HCT116 (cell line): ENCODE measurements around the gene ZSWIM5. TPM values are rescaled to one million over a fixed set of nuclear protein-coding genes. Genes with fewer than 3 reads are reported as not detected.

ENCODE experiments used
- ATAC-seq: fragments of 200-7000 bp; cut with Tn5 transposase; 2 replicates; pipeline ENCODE4 v1.9.1; 2020; ENCODE audit warnings: mild to moderate bottlenecking, moderate library complexity
- BruUV-seq: library from RNA; stranded (reverse); fragments of 400-500 nt; replicated peaks from 2 replicates; lab custom pipeline; 2021; lab: Mats Ljungman, UMichigan
- CTCF ChIA-PET: fragments of 300-600 bp; sonication (Branson Sonifier 250); formaldehyde crosslinking; loops from one replicate; lab custom pipeline; 2021; ENCODE audit warnings: antibody characterized with exemption; lab: Charles Lee
- POLR2A ChIA-PET: fragments of 300-600, 350-600 bp; sonication (Branson Sonifier 250); formaldehyde crosslinking; loops from one replicate; lab custom pipeline; 2021; ENCODE audit warnings: antibody characterized with exemption; lab: Charles Lee
- RAD21 ChIA-PET, 2 experiments: fragments of 300-600 bp; sonication (Branson Sonifier 250); formaldehyde crosslinking; loops; one replicate each; lab custom pipeline; 2023; ENCODE audit warnings: low total read pairs in 2 of 2; ENCODE audit not compliant: uncharacterized antibody in 2 of 2, unreplicated experiment in 2 of 2, low non-redundant PET in 1 of 2; lab: Charles Lee
- DNase-seq: peaks from one replicate; pipeline ENCODE4 v3.0.0-alpha.2; 2010; ENCODE audit warnings: low read depth, low spot score
- H2AFZ ChIP-seq: fragments of 200-600 bp; shearing (Covaris generic), sonication (generic); 2 replicates; pipeline ENCODE4 v1.6.1; 2017; ENCODE audit warnings: low read depth, mixed run types, mixed read lengths, antibody characterized with exemption, low read length; ENCODE audit not compliant: poor library complexity, severe bottlenecking
- H3K27ac ChIP-seq: 2 replicates; pipeline ENCODE4 v1.5.1; 2012; ENCODE audit warnings: low read depth, low read length
- H3K27me3 ChIP-seq: fragments of 200-600 bp; sonication (generic); 2 replicates; pipeline ENCODE4 v1.6.1; 2016; ENCODE audit warnings: mixed run types, low read length, mixed read lengths; ENCODE audit not compliant: insufficient read depth
- H3K36me3 ChIP-seq, 2 experiments: fragments of 200-500 bp in 1 of 2; fragments of 200-600 bp in 1 of 2; sonication (Bioruptor generic) in 1 of 2; sonication (generic) in 1 of 2; 2 replicates each; pipeline versions ENCODE4 v1.5.1 to v1.6.1; 2014 to 2016; ENCODE audit warnings: low read length in 2 of 2, inconsistent platforms in 1 of 2, mixed read lengths in 1 of 2, mixed run types in 1 of 2; ENCODE audit not compliant: insufficient read depth in 2 of 2, control insufficient read depth in 1 of 2
- H3K4me1 ChIP-seq, 2 experiments: fragments of 200-600 bp in 1 of 2; sonication (generic) in 1 of 2; 2 replicates each; pipeline versions ENCODE4 v1.5.1 to v1.6.1; 2012 to 2017; ENCODE audit warnings: low read length in 2 of 2, inconsistent platforms in 1 of 2, mild to moderate bottlenecking in 1 of 2, mixed read lengths in 1 of 2, mixed run types in 1 of 2, moderate library complexity in 1 of 2; ENCODE audit not compliant: insufficient read depth in 2 of 2, control insufficient read depth in 1 of 2
- H3K4me2 ChIP-seq: fragments of 200-600 bp; sonication (generic); 2 replicates; pipeline ENCODE4 v1.6.1; 2017; ENCODE audit warnings: mixed run types, low read length, mixed read lengths
- H3K4me3 ChIP-seq, 2 experiments: fragments of 200-600 bp in 1 of 2; sonication (generic) in 1 of 2; replicated peaks in 1 of 2; 2 replicates each; pipeline ENCODE4 v1.5.1; 2011 to 2016; ENCODE audit warnings: low read length in 2 of 2, control low read depth in 1 of 2, low read depth in 1 of 2, mild to moderate bottlenecking in 1 of 2, mixed read lengths in 1 of 2, mixed run types in 1 of 2
- H3K79me2 ChIP-seq: fragments of 200-600 bp; sonication (generic); 2 replicates; pipeline ENCODE4 v1.6.1; 2017; ENCODE audit warnings: mild to moderate bottlenecking, mixed run types, low read length, moderate library complexity, mixed read lengths; ENCODE audit not compliant: insufficient read depth
- H3K9ac ChIP-seq: fragments of 200-600 bp; sonication (generic); 2 replicates; pipeline ENCODE4 v1.6.1; 2016; ENCODE audit warnings: low read length, mixed read lengths
- H3K9me2 ChIP-seq: fragments of 200-600 bp; sonication (generic), shearing (Covaris generic); 2 replicates; pipeline ENCODE4 v1.6.1; 2017; ENCODE audit warnings: mixed run types, mild to moderate bottlenecking, moderate library complexity; ENCODE audit not compliant: insufficient read depth
- H3K9me3 ChIP-seq, 2 experiments: fragments of 200-500 bp in 1 of 2; fragments of 200-600 bp in 1 of 2; sonication (Bioruptor generic) in 1 of 2; sonication (generic) in 1 of 2; 2 replicates each; pipeline ENCODE4 v1.6.1; 2014 to 2017; ENCODE audit warnings: low read length in 2 of 2, mixed read lengths in 2 of 2, inconsistent platforms in 1 of 2, low read depth in 1 of 2, mild to moderate bottlenecking in 1 of 2, mixed run types in 1 of 2, moderate library complexity in 1 of 2; ENCODE audit not compliant: control insufficient read depth in 1 of 2, insufficient read depth in 1 of 2
- H4K20me1 ChIP-seq: fragments of 200-600 bp; sonication (generic), shearing (Covaris generic); 2 replicates; pipeline ENCODE4 v1.6.1; 2017; ENCODE audit warnings: mixed run types, mild to moderate bottlenecking, moderate library complexity; ENCODE audit not compliant: insufficient read depth
- EGR1 ChIP-seq: IDR thresholded peaks from 2 replicates; pipeline ENCODE4 v1.6.1; 2012; ENCODE audit warnings: low read depth
- ELF1 ChIP-seq: IDR thresholded peaks from 2 replicates; pipeline ENCODE4 v1.6.1; 2012; ENCODE audit warnings: low read depth, borderline replicate concordance
- EZH2 ChIP-seq: fragments of 200-600 bp; sonication (generic); IDR thresholded peaks from 2 replicates; pipeline ENCODE4 v1.6.1; 2017; ENCODE audit warnings: antibody characterized with exemption, mixed run types
- JUND ChIP-seq: IDR thresholded peaks from 2 replicates; pipeline ENCODE4 v1.6.1; 2012
- MAX ChIP-seq: IDR thresholded peaks from 2 replicates; pipeline ENCODE4 v1.6.1; 2012
- POLR2A ChIP-seq: IDR thresholded peaks from 2 replicates; pipeline ENCODE4 v1.7.0; 2011; ENCODE audit warnings: borderline replicate concordance; ENCODE audit not compliant: insufficient read depth, insufficient read length; ENCODE audit errors: extremely low read depth
- POLR2AphosphoS5 ChIP-seq: IDR thresholded peaks from 2 replicates; pipeline ENCODE4 v1.6.1; 2011; ENCODE audit warnings: mild to moderate bottlenecking, low read depth, low read length, moderate library complexity
- RAD21 ChIP-seq: IDR thresholded peaks from 2 replicates; pipeline ENCODE4 v1.6.1; 2012; ENCODE audit warnings: low read depth, mild to moderate bottlenecking
- REST ChIP-seq: IDR thresholded peaks from 2 replicates; pipeline ENCODE4 v1.6.1; 2012; ENCODE audit warnings: low read depth
- SIN3A ChIP-seq: IDR thresholded peaks from 2 replicates; pipeline ENCODE4 v1.6.1; 2012; ENCODE audit warnings: low read depth
- SRF ChIP-seq: IDR thresholded peaks from 2 replicates; pipeline ENCODE4 v1.6.1; 2012; ENCODE audit warnings: low read depth
- TCF7L2 ChIP-seq: IDR thresholded peaks from 2 replicates; pipeline ENCODE4 v1.7.0; 2011; ENCODE audit warnings: borderline replicate concordance, inconsistent platforms; ENCODE audit not compliant: insufficient read depth, insufficient read length; ENCODE audit errors: extremely low read depth
- YY1 ChIP-seq: IDR thresholded peaks from 2 replicates; pipeline ENCODE4 v1.6.1; 2011; ENCODE audit warnings: low read length, low read depth, moderate library complexity, mild to moderate bottlenecking; ENCODE audit not compliant: insufficient replicate concordance; ENCODE audit errors: extremely low read depth
- ZFX ChIP-seq: fragments of 450-650 bp; IDR thresholded peaks from 2 replicates; pipeline ENCODE4 v1.6.1; 2017
- intact Hi-C: fragments of 100-400 bp; cut with micrococcal nuclease; formaldehyde crosslinking; loops from 2 replicates; pipeline ENCODE4 v1.10.0; 2022
- total RNA-seq: library from RNA; stranded (reverse); gene quantifications from one replicate; pipeline ENCODE4 v1.2.1, GENCODE V29; 2021; ENCODE audit not compliant: unreplicated experiment

Gene ZSWIM5
- total RNA-seq, 1 experiment from 2014 or later: 1.1 TPM

DNA sequence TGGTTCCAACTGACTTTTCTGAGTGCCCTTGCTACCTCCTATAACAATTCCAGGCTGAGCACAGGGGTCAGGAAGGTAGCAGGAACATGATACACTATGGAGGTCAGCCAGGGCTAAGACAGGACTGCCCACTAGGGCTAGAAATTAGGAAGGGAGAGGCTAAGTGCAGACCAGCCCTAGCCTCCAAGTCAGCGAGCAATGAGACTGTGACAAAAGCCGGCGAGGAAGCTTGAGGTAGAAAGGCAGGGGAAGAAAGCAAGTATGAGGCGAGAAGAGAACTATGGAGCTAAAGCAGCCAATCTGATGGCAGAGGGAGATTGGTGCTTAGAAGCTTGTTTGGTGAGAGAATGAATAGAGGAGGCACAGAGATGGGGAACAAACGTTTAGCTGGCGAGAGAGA, 189.6 kb downstream of the ZSWIM5 start:
- H2AFZ ChIP-seq: no peak overlapping the region
- H3K9me2 ChIP-seq: no peaks in the 10 kb centered on the region
- CTCF ChIA-PET: interaction anchor here (4.3 to 11.9 kb wide), 2 partner anchors 283 to 476 kb away, joined by 32 to 214 read pairs; partner anchors contain the start of gene TESK2
- H3K27ac ChIP-seq: no peak overlapping the region
- no peak overlapping the region for H3K4me2 ChIP-seq
- no peak for ATAC-seq
- no peaks in the 10 kb centered on the region for H3K36me3 ChIP-seq
- H3K79me2 ChIP-seq: peaks cover 8% of the 10 kb centered on the region; the same call in 1 of the 2 replicates
- H3K27me3 ChIP-seq: no peaks in the 10 kb centered on the region
- RAD21 ChIA-PET: interaction anchor here in 1 of 2 experiments (1.0 kb wide), 1 partner anchor 287 kb away, joined by 5 read pairs; no protein-coding TSS in a partner anchor
- intact Hi-C loops: loop anchor here (10.0 kb wide), 1 partner anchor 888 kb away; no protein-coding TSS in a partner anchor
- no peak overlapping the region for H3K4me3 ChIP-seq
- no peaks in the 10 kb centered on the region for H3K9me3 ChIP-seq
- DNase-seq: no peak
- no peak overlapping the region for H3K9ac ChIP-seq
- H4K20me1 ChIP-seq: no peaks in the 10 kb centered on the region
- no TSS peak for BruUV-seq
- no peak for TF ChIP-seq JUND
- POLR2A ChIA-PET: interaction anchor here (1.2 kb wide), 1 partner anchor 287 kb away, joined by 3 read pairs; no protein-coding TSS in a partner anchor
- peaks cover 5 to 15% of the 10 kb centered on the region in 2 experiments; a peak in 2 of 4 replicates for H3K4me1 ChIP-seq

DNA sequence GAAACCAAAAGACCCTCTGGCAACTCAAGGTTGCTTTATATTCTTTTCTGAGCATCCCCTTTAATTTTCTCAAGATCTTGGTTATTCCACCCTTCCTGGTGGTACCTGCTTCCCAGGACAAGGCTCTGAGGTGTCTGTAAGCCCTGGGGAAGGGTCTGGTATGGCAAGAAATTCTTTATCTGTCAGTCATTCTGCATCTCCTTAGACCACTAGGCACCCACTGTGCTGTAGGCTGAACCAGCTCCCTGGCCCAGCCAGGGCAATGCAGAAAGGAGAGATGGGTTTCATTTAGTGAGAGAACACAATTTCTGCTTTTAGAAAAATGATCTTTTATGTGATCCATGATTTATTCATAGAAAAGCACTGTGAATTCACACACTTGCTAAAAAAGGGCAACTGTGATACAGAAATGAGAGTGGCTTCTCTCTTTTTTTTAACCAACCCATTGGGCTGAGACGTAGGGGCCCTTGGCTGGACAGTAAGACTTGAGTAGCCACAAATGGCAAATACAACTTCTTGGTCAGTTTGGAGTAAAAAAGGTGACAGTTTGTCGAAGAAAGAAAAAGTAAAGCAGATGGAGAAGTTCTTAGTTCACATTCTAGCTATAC, 190.2 kb downstream of the ZSWIM5 start:
- Histone ChIP-seq H3K9me2 (no peaks in the 10 kb centered on the region), H3K36me3 (no peaks in the 10 kb centered on the region), H3K9me3 (no peaks in the 10 kb centered on the region), H3K27ac (no peak overlapping the region), H2AFZ (no peak overlapping the region), H3K4me1 (peaks cover 5 to 20% of the 10 kb centered on the region in 2 experiments; a peak in 3 of 4 replicates), H3K4me3 (no peak overlapping the region), H3K4me2 (no peak overlapping the region), H3K79me2 (peaks cover 8% of the 10 kb centered on the region; the same call in 1 of the 2 replicates), H4K20me1 (no peaks in the 10 kb centered on the region), H3K27me3 (no peaks in the 10 kb centered on the region), H3K9ac (no peak overlapping the region)
- CTCF ChIA-PET: interaction anchor here (4.3 to 11.9 kb wide), 2 partner anchors 284 to 477 kb away, joined by 32 to 214 read pairs; partner anchors contain the start of gene TESK2
- no peak for DNase-seq
- no TSS peak for BruUV-seq
- POLR2A ChIA-PET: interaction anchor here (1.2 kb wide), 1 partner anchor 288 kb away, joined by 3 read pairs; no protein-coding TSS in a partner anchor
- ATAC-seq: no peak
- RAD21 ChIA-PET: no interaction called here
- intact Hi-C loops: loop anchor here (10.0 kb wide), 1 partner anchor 889 kb away; no protein-coding TSS in a partner anchor
- TF ChIP-seq ZFX (no peak), TCF7L2 (no peak), SRF (no peak), POLR2AphosphoS5 (no peak), SIN3A (no peak), MAX (no peak), ELF1 (no peak), EZH2 (no peak), RAD21 (no peak), YY1 (no peak), EGR1 (no peak), POLR2A (no peak), REST (no peak)
